Daoy (cell line): ENCODE results near the gene SPDEF. TPM values are rescaled to one million over a fixed set of nuclear protein-coding genes. Genes with fewer than 3 reads are reported as not detected.
A peak's percentile ranks its signal among the peaks of the same experiment; 100 is the strongest.

Experiments used
- DNase-seq: peaks from one replicate; pipeline ENCODE4 v3.0.0-alpha.2; 2015; ENCODE audit warnings: low read depth
- total RNA-seq: library from RNA; depleted of rRNA; stranded (reverse); fragments of >200 nt; shearing (Covaris generic); gene quantifications from 2 replicates; pipeline ENCODE4 v1.2.3, GENCODE V29; 2014; rRNA removed

SPDEF gene
- not detected in 2 replicates for total RNA-seq

DNA sequence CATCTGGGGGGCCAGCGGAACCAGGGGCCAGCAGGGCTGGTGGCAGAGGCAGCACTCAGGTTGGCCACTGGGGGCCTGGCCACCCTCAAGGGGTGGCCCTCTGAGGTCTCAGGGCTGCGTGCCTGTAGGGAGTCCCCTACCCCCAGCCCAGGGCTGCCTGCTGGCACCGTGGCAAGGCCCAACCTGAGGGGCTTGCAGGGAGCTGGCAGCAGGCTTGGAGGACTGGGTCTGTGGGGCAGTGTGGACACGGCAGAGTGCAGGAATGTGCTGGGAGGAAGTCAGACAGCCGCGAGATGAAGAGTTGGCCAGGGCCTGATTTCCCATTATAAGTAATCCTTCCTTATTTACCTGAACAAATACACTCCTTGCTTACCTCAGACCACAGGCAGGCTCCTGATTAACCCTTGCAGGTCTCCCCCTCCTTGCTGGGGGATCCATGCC is at the start of gene SPDEF:
SPDEF (minus strand) TSS at position 299 of the 441 bp plus-strand sequence. CDS start 11,874 bp downstream, outside the sequence.
- no peak for DNase-seq

DNA sequence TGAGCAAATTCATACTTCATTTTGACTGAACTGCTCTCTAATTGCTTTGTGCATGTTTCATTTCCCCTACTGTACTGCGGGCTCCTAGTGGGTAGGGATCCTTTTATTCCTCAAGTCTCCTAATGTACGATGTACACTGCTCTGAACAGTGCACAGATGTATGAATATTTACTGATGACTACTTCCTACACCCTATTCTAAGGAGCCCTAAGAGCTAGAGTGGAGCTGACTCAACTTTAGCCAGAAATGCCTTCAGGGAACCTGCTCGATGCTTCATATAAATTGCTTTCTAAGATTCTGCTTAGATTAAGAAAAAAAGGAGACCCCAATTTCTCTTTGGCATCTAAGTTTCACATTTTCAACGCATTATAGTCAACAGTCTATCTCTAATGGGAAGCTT is 47.6 kb upstream of the SPDEF start:
- no peak for DNase-seq

DNA sequence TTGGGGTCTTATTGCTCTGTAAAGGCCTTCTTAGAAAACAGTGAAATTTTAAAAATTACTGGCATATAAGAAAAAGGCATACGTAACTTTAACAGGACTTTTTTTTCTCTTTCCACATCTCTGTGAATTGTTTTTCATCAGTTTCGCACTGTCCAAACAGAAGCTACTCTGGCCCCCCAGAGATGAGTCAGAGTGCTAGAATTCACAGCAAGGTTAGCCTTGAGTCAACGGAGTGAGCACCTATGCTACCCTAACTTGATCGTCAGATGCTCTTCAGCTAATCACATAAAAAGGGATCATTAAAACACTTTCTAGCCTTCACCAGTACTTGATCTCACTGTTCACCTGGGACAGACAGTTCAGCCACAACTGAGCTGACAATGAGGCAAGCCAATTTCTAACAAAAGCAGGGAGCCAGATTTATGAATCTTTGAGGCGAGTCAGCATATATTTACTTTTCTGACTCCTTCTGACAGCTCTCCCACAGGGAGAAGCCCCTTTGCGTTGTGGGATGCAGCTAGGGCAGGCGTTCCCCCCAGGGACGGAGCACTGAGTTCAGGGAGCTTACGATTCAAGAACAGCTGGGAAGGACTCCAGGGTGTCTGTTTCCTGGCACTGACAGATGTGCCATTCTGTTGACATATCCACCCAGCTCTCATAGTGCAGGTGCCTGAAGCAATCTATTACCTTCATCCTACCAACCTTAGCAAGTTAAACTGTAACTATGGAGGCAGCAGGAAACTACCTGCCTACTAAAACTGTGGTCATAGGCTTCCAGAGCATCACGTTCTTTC is 46.4 kb upstream of the SPDEF start:
- peak; percentile 27 for DNase-seq

DNA sequence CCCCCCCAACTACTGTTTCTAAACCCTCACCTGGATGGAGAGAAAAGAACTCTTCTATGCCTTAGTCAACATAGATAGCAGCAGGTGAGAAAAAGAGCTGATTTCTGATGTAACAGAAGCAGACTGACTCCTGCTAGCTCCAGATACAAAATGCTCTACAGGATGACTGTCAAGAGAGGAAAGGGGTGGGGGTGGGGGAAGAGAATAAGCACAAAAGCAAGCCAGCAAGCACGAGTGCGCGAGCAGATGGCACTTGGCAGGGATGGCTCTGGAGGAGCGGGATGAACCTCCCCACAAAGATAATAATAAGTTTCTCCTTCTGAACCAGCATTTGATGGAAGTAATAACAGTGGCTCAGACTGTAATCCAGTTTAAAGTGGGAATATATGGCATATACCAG is 45.6 kb upstream of the SPDEF start:
- DNase-seq, result no peak

DNA sequence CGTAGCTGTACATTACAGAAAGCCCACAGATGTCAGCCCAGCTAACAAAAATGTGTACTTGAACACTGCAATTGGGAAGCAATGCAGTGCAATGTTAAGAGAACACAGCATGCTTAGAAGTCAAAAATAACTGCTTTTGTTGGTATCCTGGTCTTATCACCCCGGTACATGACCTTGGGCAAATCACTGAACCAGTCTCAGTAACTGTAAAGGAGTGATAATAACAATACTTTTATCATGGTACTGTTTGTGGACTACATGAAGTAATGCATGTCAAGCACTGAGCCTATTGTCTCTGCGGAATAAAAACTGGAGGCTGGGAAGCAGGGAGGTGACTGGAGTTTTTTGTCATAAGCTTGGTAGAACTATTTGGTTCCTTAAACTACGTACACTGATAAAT is 44.7 kb upstream of the SPDEF start:
- no peak for DNase-seq

DNA sequence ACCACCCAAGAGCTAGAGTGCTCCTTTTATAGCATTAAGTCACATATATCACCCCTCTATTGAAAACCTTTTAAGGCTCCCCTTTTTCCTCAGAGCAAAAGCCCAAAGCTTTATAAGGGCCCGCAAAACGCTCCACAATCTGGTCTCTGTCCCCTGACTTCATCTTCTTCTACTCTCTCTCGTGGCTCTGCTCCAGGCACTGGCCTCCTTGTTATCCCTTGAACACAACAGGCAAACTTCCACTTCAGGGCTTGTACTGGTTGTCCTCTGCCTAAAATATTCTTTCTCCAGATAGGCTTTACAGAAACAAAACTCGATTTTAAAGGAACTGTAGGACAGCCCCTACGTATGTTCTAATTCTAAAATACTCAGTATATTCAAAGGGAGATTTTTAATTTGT is 44.0 kb upstream of the SPDEF start:
- DNase-seq, result no peak

DNA sequence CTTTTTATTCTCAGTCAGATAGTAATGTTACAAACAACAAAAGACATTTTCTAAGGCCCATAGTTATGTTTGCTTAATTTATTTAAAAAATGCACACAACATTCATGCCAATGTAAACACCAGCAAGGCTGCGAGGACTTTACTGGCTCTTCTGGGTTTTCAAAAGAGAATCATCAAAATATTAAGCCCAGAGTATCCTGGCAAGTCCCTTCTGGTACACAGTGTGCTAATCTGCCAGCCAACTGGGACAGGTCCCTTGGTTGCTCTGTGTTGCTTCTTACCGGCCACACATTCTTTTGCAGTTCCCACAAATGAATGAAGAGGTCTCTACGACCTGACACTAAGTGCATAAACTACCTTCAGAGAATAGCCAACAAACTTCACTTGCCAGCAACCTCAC is 42.6 kb upstream of the SPDEF start:
- DNase-seq, result no peak

DNA sequence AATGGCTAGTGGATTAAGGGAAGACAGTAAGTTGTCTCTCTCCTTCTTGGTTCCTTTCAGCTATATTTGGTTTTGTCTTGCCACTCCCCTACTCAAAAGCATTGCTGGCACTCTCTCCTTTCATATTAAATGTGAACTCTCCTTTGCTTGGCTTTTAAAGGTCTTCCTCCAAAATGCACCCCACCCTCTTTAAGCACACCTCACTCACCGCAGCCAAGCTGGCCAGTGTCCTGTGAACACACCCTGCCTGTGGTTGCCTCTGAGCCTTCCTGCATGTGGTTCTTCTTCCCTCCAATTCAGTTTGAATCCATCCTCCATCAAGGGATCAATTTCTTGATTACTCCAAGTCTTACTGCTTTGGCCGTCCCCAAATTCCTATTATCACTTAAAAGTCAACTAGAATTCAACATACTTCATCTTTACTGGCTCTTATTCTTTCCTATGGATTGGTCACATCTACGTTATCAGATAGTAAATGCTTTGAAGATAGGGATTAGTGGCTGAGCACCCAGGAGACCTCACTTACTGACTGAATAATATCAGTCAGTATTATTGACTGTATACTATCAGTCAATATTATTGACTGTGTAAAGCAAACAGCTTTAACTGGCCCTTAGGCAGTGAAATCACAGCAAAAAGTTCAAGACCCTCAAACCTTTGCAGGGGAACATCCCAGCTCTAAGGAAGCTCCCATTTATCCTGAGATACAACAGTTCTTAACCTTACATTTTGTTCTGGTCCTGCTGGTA is 41.6 kb upstream of the SPDEF start:
- DNase-seq, result no peak

DNA sequence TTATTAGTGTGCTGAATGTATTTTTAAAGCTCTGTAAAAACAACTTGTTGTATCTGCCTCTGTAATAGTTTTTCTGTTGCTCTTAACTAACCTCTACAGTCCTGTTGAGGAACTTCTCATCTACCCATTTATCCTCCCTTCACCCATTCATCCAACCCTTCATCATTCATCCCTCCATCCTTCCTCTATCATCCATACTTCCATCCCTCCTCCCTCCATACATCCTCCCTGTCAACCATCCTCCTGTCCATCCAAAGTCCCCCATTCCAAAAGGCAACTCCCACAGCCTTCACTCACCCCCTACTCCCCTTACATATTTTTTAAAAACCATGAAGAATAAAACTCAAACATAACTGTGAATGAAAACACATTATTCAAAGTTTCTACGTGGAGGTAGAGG is 40.7 kb upstream of the SPDEF start:
- DNase-seq, result no peak

DNA sequence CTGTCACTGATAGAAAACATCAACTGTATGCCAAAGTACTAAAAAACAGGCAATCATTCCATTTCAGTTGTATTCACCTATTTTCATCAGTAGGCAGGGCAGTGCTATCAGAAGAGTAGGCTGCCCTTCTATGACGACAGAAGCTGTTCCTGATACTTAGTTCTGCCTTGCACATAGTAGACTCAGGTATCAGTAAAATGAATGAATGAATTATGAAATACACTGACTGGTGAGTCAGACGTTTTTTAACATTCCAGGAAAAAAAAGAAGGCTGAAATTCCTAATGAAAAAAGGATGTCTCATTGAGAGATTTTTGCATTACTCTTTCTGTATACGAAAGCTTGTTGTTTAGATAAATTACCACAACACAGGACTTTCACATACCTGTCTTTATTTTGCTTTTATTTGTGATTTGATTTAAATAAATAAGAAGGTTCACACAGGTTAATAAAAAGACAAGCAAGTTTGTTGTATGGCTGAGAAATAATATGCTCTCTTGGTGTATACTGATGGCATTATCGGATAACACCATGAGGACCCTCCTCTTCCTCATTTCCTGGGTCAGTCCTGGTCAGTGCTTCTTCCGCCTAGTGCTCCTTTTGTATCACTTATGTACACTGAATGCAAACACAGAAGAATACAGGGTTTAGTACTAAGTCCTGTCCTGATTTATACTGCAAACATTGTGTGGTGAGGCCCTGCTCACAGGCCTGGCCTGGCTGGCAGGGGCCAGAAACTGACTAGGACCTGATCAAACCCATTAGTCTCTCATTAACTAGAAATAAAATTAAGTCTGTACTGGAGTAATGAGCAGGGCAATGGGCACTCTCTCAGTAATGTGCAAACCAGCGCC is 39.4 kb upstream of the SPDEF start:
- no peak for DNase-seq

DNA sequence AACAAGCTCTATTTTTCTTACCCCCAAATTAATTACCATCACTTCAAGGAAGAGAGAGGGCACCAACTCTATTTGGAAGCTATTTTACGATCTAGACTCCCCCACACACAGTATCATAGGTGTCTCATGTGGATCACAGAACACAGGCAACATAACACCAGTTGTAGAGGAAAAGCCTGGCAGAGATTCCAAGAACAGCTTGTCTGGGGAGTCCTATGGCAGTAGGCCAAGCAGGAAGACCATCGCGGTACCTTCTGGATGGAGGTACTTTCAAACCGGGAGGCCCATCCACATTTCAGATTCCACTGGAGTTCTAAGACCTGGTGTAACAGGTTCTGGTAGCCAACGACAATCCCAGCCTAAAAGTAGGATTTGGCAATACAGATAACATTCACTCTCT is 37.6 kb upstream of the SPDEF start:
- DNase-seq, result no peak

DNA sequence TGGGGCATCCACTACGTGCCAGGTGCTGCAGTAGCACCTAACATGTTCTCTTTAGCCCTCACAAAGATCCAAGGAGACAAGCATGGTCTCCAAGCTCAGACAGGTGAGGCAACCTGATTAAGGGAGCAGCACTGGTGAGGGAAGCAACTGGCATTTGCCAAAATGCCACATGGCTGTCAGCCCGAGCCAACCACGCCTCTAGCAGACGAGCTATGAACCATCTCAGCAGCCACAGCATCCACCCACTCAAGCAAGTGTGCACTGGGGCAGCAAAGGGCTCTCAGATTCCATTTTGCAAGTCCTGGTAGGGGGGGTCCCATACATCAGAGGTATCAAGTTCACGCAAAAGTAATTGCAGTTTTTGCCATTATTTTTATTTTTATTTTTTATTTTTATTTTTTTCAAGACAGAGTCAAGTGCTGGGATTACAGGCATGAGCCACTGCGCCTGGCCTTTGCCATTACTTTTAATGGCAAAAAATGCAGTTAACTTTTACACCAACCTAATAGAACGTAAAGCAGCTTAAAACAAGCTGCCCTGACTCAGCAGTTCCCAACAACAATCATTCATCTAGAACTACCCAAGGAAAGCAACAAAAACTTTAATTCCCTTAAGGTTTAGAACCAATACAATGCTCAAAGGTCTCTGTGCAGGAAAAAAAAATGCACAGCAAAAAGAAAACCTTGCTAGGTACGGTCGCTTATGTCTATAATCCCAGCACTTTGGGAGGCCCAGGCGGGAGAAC is 36.3 kb upstream of the SPDEF start:
- no peak for DNase-seq

DNA sequence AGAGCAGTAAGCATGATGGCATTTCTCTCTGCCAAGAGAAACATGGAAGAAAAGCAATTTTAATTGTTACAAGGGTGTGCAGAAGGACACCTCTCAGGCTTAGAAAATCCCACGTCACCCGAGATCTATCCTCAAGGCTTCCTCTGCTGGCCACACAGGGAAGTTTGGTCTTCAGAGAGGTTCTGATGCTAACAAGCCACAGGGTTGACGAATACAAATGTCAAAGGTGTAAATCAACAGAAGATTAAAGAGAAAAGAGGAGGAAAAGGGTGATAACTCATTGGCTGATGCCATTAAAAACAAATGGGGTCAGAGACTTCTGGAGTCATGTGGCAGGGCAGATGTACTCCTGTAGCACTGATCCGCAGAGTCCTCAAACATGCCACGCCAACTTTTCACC is 33.6 kb upstream of the SPDEF start:
- no peak for DNase-seq

DNA sequence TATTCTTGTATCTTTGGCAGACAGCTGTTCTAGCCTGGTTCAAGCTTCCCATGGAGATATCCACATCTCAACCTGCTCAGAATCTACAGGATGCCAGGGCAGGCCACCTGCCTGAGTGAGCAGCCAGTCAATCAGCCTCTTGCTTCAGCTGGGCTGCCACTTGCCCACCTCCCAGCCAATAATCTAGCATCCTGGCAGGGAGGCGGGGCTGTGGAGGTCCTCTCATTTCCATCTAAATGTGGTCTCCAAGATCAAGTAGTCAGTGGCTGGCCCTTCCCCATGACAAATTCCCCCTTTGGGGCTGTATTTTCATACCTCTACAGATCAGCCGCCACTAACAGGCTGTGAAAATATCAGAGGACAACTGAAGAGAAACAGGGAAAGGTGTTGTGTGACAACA is 33.0 kb upstream of the SPDEF start:
- DNase-seq, result no peak

DNA sequence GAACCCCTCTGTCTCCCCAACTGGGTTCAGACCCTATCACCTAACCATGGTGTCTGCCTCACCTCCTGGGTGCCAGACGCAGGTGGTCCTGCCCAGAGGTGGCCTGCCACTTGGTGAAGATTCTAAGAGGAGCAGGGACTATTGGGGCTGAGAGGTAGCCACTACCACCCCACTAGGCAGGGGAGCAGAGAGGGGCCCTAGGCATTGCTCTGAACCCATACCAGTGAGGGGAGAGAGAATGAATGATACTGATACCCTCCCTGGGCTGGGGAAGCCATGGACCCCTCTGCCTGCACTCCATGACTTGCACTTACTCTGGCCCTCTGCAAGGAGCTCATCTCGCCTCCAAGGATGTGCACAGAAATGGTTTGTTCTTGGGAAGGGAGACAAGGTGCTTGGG is 31.7 kb upstream of the SPDEF start:
- DNase-seq, result no peak

DNA sequence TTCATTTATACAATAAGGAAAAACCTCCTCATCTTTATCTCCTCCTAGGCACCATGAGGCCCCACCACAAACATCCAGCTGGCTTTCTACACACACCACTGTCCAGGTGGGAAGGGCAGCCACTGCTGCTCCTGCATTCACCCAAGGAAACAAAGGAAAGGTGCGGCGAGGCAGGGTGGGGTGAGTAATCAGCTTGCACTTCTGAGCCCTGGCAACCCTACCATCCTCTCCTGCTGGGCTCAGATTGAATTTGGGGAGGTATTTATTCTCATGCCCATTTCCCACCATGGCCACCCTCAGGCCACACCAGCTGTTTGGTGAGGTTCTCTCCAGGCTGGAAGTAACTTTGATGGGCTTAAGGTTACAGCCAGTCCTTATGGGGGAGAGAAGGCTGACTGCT is 31.2 kb upstream of the SPDEF start:
- no peak for DNase-seq

DNA sequence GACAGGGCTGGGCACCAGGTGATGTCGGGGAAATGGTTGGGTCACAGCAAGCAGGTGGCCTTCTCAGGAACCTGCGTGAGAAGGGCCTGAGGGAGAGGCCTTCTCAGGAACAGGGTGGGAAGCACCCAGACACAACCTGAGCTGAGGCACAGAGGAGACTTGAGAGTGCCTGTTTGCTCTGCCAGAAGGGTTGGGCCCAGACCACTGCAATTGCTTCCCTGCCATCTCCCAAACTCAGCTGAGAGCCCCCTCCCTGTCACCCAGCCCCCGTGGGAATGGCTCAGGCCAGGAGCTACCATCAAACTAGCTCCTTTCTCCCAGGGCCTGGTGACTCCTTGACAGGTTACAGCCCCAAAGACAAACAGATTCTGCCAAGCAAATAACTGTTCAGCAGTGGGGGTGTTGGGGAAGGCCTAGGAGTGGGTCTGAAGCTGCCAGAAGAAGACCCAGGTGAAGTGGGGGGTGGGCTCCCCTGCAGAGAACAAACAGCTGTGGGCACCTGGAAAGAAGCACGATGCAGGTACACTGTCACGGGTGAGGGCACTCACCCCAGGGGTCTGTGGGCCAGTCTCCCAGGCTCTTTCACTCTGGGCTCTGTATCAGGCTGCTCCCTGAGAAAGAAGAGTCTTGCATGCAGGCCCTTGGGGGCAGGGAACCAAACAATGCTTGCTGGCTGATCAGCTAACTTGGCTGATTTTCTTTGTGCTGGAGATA is 30.4 kb upstream of the SPDEF start:
- no peak for DNase-seq

DNA sequence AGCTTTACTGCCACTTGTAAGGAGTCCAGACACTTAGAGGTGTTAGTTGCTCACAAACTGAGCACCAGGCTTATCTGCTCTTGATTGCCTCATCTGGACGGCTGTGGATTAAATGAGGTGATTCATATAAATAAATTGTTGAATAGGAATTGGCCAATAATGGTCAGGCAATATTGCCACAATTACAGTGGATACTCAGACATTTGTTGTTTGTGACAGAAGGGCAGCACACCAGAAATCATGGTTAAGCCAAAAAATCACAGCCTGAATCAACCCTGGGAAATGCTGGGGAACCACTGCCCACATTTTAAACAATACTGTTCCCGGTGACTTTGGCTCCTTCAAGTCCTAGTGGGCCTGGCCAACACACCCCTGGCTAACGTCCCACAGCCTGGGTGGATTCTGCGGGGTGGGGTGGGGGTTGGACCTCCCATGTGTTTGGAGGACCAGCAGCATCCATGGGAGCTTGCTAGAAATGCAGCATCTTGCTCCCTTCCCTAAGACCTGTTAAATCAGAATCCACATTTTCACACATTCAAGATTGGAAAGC is 29.5 kb upstream of the SPDEF start:
- no peak for DNase-seq

DNA sequence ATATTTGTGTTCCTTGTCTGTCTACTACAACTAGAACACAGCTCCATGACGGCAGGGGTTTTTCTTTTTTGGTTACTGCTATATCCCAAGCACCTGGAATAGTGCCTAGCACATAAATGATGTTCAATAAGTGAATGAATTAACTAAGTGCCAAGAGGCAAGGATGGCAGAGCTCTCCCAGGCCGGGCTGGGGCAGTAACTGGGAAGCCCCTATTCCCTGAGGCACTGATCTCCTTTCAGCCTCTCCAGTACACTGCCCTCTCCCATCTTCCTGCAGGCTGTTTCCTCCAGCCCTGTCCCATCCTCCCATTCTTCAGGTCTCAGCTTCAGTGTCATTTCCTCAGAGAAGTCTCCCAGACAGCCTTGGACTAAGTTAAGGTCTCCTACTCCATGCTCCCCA is 29.0 kb upstream of the SPDEF start:
- no peak for DNase-seq

DNA sequence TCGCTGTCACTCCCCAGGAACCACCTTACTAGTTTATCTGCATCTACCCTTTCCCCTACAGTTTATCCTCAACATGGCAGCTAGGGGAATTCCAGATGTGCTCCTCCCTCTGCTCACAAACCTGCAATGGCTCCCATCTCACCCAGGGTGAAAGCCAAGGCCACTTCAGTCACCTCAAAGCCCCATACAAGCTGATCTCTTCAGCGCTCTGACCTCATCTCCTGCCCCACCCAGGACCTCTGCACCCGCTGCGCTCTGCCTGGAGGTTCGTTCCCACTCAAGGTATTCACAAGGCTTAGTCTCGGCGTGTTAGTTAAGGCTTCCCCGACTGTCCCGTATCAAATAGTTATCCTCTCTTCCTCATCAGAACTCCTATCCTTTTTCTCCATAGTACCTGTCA is 28.6 kb upstream of the SPDEF start:
- no peak for DNase-seq
